Measurements from ENCODE around the gene DSCAML1. TPM values are rescaled to one million over a fixed set of nuclear protein-coding genes. Genes with fewer than 3 reads are reported as not detected.

Gene DSCAML1
- total and polyA plus RNA-seq, 2 of the 8 experiments (the other 6 are each of a cell fraction or from before 2014, with no cell fraction given), result 0.19 to 0.24 TPM

DNA sequence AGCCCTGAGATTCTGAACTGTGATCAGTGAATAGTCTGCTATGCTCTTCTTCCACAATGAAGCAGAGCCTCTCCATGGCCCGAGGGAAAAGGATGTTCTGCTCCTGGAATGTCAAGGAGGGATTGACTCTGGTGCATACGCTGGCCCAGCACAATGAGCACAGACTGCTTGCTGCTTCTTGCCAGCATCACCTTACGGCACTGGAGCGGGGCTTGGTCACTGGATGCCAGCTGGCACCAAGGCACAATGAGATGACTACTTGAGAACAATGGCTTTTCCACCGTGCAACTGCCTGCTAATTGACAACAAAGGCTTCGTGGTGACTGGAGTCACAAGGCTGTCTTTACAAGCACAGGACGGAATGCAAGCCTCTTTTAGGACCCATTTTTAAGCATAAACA lies 139.2 kb downstream of the DSCAML1 start:
- Histone ChIP-seq H2BK15ac (ENCODE audit: low read length) (no peak overlapping the region), H4K8ac (ENCODE audit: extremely low read depth, insufficient read depth, low read length) (no peak overlapping the region), H3K56ac (replicated peaks; ENCODE audit: insufficient read length, low read depth, low read length) (no peak overlapping the region), H3K9me3 (ENCODE audit: insufficient read depth in 2 of 2, low read depth in 1 of 2, low read length in 1 of 2) (no peaks in the 10 kb centered on the region), H3K4me2 (ENCODE audit: insufficient read depth in 1 of 2, low read depth in 2 of 2, low read length in 2 of 2) (no peak overlapping the region), H3K79me1 (ENCODE audit: low read depth, low read length) (no peaks in the 10 kb centered on the region), H2BK120ac (replicated peaks; ENCODE audit: low read depth, low read length) (no peak overlapping the region), H3K27ac (ENCODE audit: low read depth, low read length) (no peak overlapping the region), H3K9ac (replicated peaks in 1 of 4; ENCODE audit: extremely low read depth in 1 of 4, low read depth in 3 of 4, low read length in 3 of 4) (no peak overlapping the region), H3K36me3 (ENCODE audit: control insufficient read depth in 2 of 4, insufficient read depth in 4 of 4, low read length in 3 of 4) (no peaks in the 10 kb centered on the region), H3K18ac (ENCODE audit: extremely low read depth, low read length) (no peak overlapping the region), H3K27me3 (replicated peaks in 1 of 4; ENCODE audit: control insufficient read depth in 3 of 4, extremely low read depth in 1 of 4, insufficient read depth in 3 of 4, low read length in 3 of 4) (no peaks in the 10 kb centered on the region; a peak in 1 of 7 replicates), H4K5ac (ENCODE audit: insufficient read length, low read depth, low read length) (no peak overlapping the region), H3K14ac (ENCODE audit: insufficient read length) (no peak overlapping the region), H2BK20ac (ENCODE audit: low read length) (no peak overlapping the region), H4K20me1 (replicated peaks in 1 of 2; ENCODE audit: control insufficient read depth in 1 of 2, insufficient read depth in 2 of 2, low read length in 2 of 2) (peaks cover 0 to 1% of the 10 kb centered on the region in 2 experiments), H3K4me1 (replicated peaks in 1 of 4; ENCODE audit: control insufficient read depth in 3 of 4, insufficient read depth in 4 of 4, low read length in 3 of 4) (peaks cover 0 to under 1% (median under 1%) of the 10 kb centered on the region in 4 experiments; a peak in 2 of 7 replicates), H4K91ac (replicated peaks; ENCODE audit: insufficient read length, low read length) (no peak overlapping the region), H3K23me2 (ENCODE audit: low read depth, low read length) (no peaks in the 10 kb centered on the region), H2BK12ac (ENCODE audit: low read depth, low read length) (no peak overlapping the region), H3K4me3 (ENCODE audit: extremely low read depth in 1 of 4, insufficient read depth in 2 of 4, low read depth in 3 of 4, low read length in 4 of 4) (no peak overlapping the region), H3K23ac (ENCODE audit: insufficient read length) (no peak overlapping the region), H2AFZ (ENCODE audit: low read length) (no peak overlapping the region), H3K4ac (replicated peaks; ENCODE audit: insufficient read length, low read depth, low read length) (no peak overlapping the region), H2BK5ac (ENCODE audit: low read depth, low read length) (no peak overlapping the region), H3K79me2 (ENCODE audit: control insufficient read depth in 1 of 2, insufficient read depth in 2 of 2, low read length in 2 of 2) (no peaks in the 10 kb centered on the region), H2AK5ac (ENCODE audit: low read depth, low read length) (no peak overlapping the region)
- POLR2A ChIA-PET (ENCODE audit: partially characterized antibody), result no interaction called here
- no peak for FAIRE-seq
- DNase-seq (ENCODE audit: low read depth in 1 of 2, low spot score in 2 of 2), result no peak
- CTCF ChIA-PET (ENCODE audit: partially characterized antibody), result interaction anchor here (0.6 to 1.3 kb wide), 6 partner anchors 12 to 271 kb away, joined by 3 read pairs; no protein-coding TSS in a partner anchor
- WGBS, 2 experiments (ENCODE audit: extremely low coverage in 1 of 2, insufficient coverage in 1 of 2, insufficient read length in 1 of 2, insufficient replicate concordance in 2 of 2, low coverage in 1 of 2, low lambda C conversion rate in 2 of 2, missing lambda C conversion rate in 1 of 2), result 81% methylated on average over 7 of the region's 7 CpGs; no CpG with 5 or more reads in 1 of the 2 experiments
- TF ChIP-seq TAF7 (optimal IDR thresholded peaks at IDR 0.05; ENCODE audit: borderline replicate concordance, low read depth, low read length) (no peak), SIX5 (IDR thresholded peaks at IDR 0.05; ENCODE audit: low read depth, low read length) (no peak), TAF1 (IDR thresholded peaks at IDR 0.05; ENCODE audit: low read depth, low read length) (no peak)

All from H1 (cell line).